ENCODE results near the gene HIC1. TPM values are rescaled to one million over a fixed set of nuclear protein-coding genes. Genes with fewer than 3 reads are reported as not detected.

Gene HIC1
- total and polyA plus RNA-seq, 3 donors from 2014 or later = 8.7 to 38.4 (median 36.1) TPM

GRCh38 chr17:2106308-2106955, 51.5 kb downstream of the HIC1 start:
- intact Hi-C loops (cut with DNase I; ENCODE audit: low total_unique reads) = no loop called here

GRCh38 chr17:2107050-2107449, 52.1 kb downstream of the HIC1 start:
- TF ChIP-seq CTCF (IDR thresholded peaks at IDR 0.05) (no peak), POLR2A (IDR thresholded peaks at IDR 0.05) (no peak)
- Histone ChIP-seq H3K9me3 (no peaks in the 10 kb centered on the region), H3K27ac (no peak overlapping the region), H3K4me1 (peaks cover 6% of the 10 kb centered on the region), H3K4me3 (no peak overlapping the region), H3K36me3 (ENCODE audit: low read depth, missing control alignments) (no peaks in the 10 kb centered on the region), H3K27me3 (no peaks in the 10 kb centered on the region)
- WGBS, 2 donors = 65 to 74% methylated on average over 2 of the region's 2 CpGs
- intact Hi-C loops (cut with DNase I; ENCODE audit: low total_unique reads) = no loop called here
- no peak for DNase-seq

More at GRCh38 chr17:2106308-2106955, 51.5 kb downstream of the HIC1 start:
- 60 to 68% methylated on average over 11 of the region's 11 CpGs for WGBS, 2 donors
- no peak overlapping the region for H3K4me3 ChIP-seq
- H3K4me1 ChIP-seq = peaks cover 6% of the 10 kb centered on the region
- no peak for DNase-seq
- no peak overlapping the region for H3K27ac ChIP-seq
- H3K9me3 ChIP-seq = no peaks in the 10 kb centered on the region
- H3K36me3 ChIP-seq (ENCODE audit: low read depth, missing control alignments) = no peaks in the 10 kb centered on the region
- TF ChIP-seq CTCF (IDR thresholded peaks at IDR 0.05) = no peak
- no peak for TF ChIP-seq POLR2A (IDR thresholded peaks at IDR 0.05)
- no peaks in the 10 kb centered on the region for H3K27me3 ChIP-seq

GRCh38 chr17:2107506-2107905, 52.6 kb downstream of the HIC1 start:
- no peak for DNase-seq
- intact Hi-C loops (cut with DNase I; ENCODE audit: low total_unique reads) = no loop called here
- Histone ChIP-seq H3K4me1 (peaks cover 6% of the 10 kb centered on the region), H3K4me3 (no peak overlapping the region), H3K9me3 (no peaks in the 10 kb centered on the region), H3K36me3 (ENCODE audit: low read depth, missing control alignments) (no peaks in the 10 kb centered on the region), H3K27me3 (no peaks in the 10 kb centered on the region), H3K27ac (no peak overlapping the region)
- 54 to 56% methylated on average over 3 of the region's 3 CpGs for WGBS, 2 donors
- TF ChIP-seq CTCF (IDR thresholded peaks at IDR 0.05) (no peak), POLR2A (IDR thresholded peaks at IDR 0.05) (no peak)

- intact Hi-C loops (cut with DNase I; ENCODE audit: low total_unique reads) = no loop called here
These were observed 53.3 kb downstream of the HIC1 start for GRCh38 chr17:2108170-2108569.

More at GRCh38 chr17:2108170-2108569, 53.3 kb downstream of the HIC1 start:
- H3K4me3 ChIP-seq = no peak overlapping the region
- 69 to 89% methylated on average over 8 of the region's 8 CpGs for WGBS, 2 donors
- H3K27me3 ChIP-seq = no peaks in the 10 kb centered on the region
- H3K9me3 ChIP-seq = no peaks in the 10 kb centered on the region
- no peaks in the 10 kb centered on the region for H3K36me3 ChIP-seq (ENCODE audit: low read depth, missing control alignments)
- H3K4me1 ChIP-seq = peaks cover 6% of the 10 kb centered on the region
- no peak overlapping the region for H3K27ac ChIP-seq
- DNase-seq = no peak
- TF ChIP-seq POLR2A (IDR thresholded peaks at IDR 0.05) (no peak), CTCF (IDR thresholded peaks at IDR 0.05) (no peak)
